KOPT-K1 (cell line): ENCODE data around the gene ONECUT3.
"Not testable (repeated sequence)": the region's sequence is repeated elsewhere in the genome, so short reads cannot be mapped to it uniquely, and the experiment has no call there.

Experiments
- H3K27ac ChIP-seq: fragments of 200-600 bp; sonication (generic); 2 replicates; pipeline ENCODE4 v1.5.1; 2016; ENCODE audit warnings: antibody characterized with exemption, mild to moderate bottlenecking, low read depth, low read length; ENCODE audit not compliant: poor library complexity, severe bottlenecking
- H3K36me3 ChIP-seq: fragments of 200-600 bp; sonication (generic); 2 replicates; pipeline ENCODE4 v1.5.1; 2017; ENCODE audit warnings: antibody characterized with exemption, mild to moderate bottlenecking, low read length, moderate library complexity; ENCODE audit not compliant: insufficient read depth
- H3K9me3 ChIP-seq: fragments of 200-600 bp; sonication (generic); 2 replicates; pipeline ENCODE4 v1.5.1; 2017; ENCODE audit warnings: antibody characterized with exemption, low read length, mild to moderate bottlenecking; ENCODE audit not compliant: insufficient read depth, poor library complexity, severe bottlenecking

Gene ONECUT3

DNA sequence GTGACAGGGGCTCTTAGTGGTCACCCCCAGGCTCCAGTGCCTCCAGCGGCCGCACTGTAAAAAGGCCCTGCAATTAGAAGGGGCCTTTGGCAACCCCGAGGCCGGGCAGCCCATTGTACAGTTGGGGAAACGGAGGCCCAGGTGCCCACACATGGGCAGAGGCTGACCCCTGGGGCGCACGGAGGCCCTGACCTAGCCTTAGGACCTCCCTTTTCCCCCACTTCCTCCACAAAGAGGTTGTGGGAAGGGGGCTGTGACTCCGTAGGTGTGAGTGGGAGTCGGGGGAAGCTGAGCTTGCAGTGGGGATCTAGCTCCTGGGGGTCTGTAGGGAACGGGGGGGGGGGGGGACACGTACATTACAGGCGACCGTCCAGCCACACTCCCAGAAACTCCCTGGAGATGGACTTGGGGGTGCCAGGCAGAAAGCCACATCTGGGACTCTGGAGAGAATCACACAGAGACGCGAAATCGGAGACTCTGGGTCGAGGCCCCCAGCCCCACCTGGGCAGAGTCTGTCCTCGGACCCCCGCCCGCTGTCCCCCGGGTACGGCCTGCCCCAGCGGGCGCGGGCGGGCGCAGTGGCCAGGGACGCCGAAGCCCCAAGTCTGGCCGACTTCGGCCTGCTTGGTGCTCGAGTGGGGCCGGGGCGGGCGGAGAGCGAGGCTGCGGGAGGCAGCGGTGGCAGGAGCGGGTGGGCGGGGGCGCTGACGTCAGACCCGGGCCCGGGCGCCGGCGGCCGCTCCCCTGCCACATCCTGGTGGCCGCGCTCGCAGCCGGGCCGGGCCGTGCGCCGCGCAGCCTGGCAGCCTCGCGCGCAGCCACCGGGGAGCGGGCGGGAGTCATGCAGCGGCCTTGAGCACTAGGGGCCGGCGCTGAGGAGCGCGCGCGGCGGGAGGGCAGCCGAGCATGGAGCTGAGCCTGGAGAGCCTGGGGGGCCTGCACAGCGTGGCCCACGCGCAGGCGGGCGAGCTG lies at the start of gene ONECUT3:
Gene ONECUT3, plus strand, starts transcription at position 750 of the 972 bp plus-strand sequence. Its CDS starts 157 bp downstream, at position 907.
- Histone ChIP-seq H3K9me3 (no peaks in the 10 kb centered on the region), H3K27ac (no peak within 1 kb of the TSS), H3K36me3 (no peaks in the 10 kb centered on the region)

DNA sequence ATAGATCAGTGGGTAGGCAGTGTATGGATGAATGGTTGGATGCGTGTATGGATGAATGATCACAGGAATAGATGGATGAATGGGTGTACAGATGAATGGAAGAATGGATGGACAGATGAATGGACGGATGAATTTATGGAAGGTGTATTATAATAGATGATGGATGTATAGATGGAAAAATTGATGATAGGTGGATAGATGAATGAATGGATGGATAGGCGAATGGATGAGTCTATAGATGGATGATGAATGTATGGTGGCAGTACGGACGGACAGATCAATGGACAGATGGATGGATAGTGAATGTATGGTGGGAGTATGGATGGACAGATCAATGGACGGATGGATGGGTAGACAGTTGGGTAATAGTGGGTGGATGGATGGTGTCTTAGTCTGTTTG lies 49.0 kb upstream of the ONECUT3 start:
- no peaks in the 10 kb centered on the region for H3K36me3 ChIP-seq
- no peaks in the 10 kb centered on the region for H3K9me3 ChIP-seq
- H3K27ac ChIP-seq = no peak overlapping the region

DNA sequence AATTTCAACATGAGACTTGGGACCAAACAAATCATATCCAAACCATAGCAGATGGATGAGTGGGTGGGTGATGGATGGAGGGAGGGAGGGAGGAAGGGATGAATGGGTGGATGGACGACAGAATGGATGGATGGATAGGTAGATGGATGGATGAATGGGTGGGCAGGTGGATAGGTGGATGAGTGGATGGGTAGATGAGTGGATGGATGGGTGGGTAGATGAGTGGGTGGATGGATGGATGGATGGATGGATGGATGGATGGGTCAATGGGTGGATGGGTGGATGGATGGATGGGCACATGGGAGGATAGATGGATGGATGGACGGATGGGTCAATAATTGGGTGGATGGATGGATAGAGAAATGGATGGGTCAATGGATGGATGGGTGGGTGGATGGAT lies 47.9 kb upstream of the ONECUT3 start:
- Histone ChIP-seq H3K27ac (no peak overlapping the region), H3K36me3 (no peaks in the 10 kb centered on the region), H3K9me3 (no peaks in the 10 kb centered on the region)

DNA sequence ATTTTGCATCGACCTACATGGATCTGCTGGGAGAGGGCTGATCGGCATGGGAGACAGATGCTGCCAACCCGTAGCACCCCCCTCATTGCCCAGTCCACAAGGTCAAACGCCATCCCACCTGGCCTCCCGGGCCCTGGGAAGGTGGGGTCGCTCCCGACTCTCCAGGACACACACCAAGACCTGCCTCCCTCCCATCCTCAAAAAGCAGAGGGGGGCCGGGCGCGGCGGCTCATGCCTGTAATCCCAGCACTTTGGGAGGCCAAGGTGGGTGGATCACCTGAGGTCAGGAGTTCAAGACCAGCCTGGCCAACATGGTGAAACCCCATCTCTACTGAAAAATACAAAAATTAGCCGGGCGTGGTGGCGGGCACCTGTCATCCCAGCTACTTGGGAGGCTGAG lies 46.7 kb upstream of the ONECUT3 start:
- not testable (repeated sequence) for H3K27ac ChIP-seq, H3K9me3 ChIP-seq, H3K36me3 ChIP-seq

DNA sequence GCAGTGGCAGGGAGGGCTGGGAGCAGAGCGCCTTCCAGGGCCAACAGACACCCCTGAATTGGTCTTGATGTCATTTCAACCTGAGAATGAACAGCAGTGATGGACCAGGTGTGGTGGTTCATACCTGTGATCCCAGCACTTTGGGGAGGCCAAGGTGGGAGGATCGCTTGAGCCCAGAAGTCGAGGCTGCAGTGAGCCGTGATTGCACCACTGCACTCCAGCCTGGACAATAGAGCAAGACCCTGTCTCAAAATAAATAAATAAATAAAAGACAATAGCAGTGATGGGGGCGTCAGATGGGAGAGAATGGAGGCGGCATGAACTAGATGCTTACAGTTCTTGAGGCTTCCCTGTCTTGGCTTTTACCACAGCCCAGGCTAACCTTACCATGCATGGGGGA lies 46.1 kb upstream of the ONECUT3 start:
- no peak overlapping the region for H3K27ac ChIP-seq
- H3K9me3 ChIP-seq = no peaks in the 10 kb centered on the region
- H3K36me3 ChIP-seq = no peaks in the 10 kb centered on the region

DNA sequence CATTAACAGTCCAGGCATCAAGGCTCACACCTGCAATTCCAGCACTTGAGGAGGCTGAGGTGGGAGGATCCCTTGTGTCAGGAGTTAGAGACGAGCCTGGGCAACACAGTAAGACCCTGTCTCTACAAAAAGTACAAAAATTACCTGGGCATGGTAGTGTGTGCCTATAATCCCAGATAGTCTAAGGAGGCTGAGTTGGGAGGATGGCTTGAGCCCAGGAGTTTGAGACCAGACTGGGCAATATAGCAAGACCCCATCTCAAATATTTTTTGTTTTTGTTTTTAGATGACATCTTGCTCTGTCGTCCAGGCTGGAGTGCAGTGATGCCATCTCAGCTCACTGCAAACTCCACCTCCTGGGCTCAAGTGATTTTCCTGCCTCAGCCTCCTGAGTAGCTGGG lies 40.1 kb upstream of the ONECUT3 start:
- Histone ChIP-seq H3K9me3 (no peaks in the 10 kb centered on the region), H3K36me3 (no peaks in the 10 kb centered on the region), H3K27ac (no peak overlapping the region)

DNA sequence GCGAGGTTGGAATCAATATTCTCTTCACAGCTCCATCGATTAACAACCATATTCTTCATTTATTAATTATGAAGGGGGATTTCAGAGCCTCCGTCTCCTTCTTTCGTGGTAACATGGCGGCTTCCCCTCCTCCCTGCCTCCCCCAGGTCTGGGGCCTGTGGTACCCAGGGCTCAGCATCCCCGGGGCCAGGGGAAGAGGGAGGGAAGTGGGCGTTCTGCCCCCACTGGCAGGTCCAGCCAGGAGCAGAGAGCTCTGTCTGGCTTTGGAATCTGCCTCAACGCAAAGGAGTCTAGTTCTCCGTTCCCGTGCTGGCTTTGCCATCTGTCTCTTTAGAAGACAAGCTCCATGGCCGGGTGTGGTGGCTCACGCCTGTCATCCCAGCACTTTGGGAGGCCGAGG lies 37.8 kb upstream of the ONECUT3 start:
- Histone ChIP-seq H3K27ac (no peak overlapping the region), H3K9me3 (no peaks in the 10 kb centered on the region), H3K36me3 (no peaks in the 10 kb centered on the region)

DNA sequence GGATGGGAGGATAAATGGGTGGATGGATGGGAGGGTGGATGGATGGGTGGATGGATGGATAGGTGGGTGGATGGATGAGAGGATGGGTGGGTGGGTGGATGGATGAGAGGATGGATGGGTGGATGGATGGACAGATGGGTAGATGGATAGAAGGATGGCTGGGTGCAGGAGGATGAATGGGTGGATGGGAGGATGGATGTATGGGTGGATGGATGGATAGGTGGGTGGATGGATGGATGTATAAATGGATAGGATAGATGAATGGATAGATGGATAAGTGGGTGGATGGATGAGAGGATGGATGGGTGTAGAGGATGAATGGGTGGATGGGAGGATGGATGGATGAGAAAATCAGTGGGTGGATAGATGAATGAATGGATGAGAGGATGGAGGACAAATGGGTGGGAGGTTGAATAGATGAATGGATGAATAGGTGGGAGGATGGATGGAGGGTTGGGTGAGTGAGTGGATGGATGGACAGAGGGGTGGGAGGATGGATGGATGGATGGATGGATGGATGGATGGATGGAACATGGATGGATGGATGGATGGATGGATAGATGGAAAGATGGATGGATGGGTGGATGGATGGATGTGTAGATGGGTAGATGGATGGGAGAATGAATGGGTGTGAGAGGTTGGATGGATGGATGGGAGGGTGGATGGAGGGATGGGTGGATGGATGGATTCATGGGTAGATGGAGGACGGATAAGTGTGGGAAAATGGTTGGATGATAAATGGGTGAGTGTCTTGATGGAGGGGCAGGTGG lies 35.9 kb upstream of the ONECUT3 start:
- H3K27ac ChIP-seq = no peak overlapping the region
- no peaks in the 10 kb centered on the region for H3K36me3 ChIP-seq

DNA sequence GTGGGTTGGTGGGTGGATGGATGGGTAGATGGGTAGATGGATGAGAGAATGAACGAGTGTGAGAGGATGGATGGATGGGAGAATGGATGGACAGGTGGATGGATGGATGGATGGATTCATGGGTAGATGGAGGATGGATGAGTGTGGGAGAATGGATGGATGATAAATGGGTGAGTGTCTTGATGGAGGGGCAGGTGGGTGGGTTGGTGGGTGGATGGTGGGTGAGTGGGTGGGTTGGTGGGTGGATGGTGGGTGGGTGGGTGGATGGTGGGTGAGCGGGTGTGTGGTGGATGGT lies 35.4 kb upstream of the ONECUT3 start:
- Histone ChIP-seq H3K27ac (no peak overlapping the region), H3K9me3 (no peaks in the 10 kb centered on the region), H3K36me3 (no peaks in the 10 kb centered on the region)

More for the DNA sequence above, 35.9 kb upstream of the ONECUT3 start:
- no peaks in the 10 kb centered on the region for H3K9me3 ChIP-seq

DNA sequence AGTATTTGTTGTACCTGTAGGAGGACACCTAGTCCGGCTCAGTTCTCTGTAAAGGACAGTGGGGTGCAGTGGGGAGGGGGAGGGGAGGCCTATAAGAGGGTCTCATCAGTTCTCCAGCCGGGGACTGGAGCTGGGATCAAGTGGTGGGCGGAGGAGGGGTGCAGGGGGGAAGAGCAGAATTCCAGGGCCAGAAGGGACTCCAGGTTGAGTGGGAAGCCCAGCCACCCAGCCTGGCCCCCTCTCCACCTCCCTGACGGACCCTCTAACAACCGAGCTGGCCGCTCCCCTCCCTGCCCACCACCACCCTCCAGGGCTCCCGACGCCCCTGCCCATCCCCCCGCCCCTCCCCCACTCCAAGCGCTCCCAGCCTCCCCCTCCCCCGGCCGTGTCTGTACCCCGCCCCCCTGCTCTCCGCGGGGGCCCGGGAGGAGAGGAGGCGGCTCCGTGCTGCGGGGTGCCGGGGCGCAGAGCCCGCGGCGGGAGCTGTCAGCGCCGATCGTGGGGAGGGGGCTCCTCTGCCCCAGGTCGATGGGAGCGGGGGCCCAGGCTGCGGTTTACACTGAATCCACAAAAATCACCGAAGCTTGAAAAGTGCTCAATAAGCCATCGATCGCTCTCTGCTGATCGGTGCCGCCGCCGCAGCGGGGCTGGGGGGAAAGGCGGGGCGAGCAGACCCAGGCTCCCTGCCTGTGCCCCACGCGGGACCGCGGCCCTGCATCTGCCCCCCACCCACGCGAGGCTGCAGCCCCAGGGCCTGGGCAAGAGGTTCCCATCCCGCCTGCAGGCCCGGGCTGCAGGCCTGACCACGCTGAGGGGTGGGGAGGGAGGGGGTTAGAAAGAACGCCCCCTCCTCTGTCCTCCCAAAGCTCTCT lies 34.6 kb upstream of the ONECUT3 start:
- Histone ChIP-seq H3K9me3 (no peaks in the 10 kb centered on the region), H3K36me3 (no peaks in the 10 kb centered on the region), H3K27ac (no peak overlapping the region)

DNA sequence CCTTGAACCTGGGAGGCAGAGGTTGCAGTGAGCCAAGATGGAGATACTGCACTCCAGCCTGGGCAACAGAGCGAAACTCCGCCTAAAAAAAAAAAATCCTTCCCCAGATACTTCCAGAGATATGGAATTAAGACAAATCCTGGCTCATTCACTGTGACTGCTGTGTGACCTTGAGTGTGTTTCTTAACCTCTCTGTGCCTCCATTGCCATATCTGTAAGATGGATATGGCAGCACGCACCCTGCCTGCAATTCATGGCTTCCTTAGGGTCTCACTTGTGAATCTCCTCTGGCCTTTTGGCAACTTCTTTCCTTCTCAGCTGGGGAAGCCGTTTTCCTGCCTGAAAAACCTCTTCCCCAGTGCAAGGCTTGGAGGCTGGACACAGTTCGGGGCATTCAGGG lies 33.8 kb upstream of the ONECUT3 start:
- no peaks in the 10 kb centered on the region for H3K36me3 ChIP-seq
- no peak overlapping the region for H3K27ac ChIP-seq
- H3K9me3 ChIP-seq = no peaks in the 10 kb centered on the region

DNA sequence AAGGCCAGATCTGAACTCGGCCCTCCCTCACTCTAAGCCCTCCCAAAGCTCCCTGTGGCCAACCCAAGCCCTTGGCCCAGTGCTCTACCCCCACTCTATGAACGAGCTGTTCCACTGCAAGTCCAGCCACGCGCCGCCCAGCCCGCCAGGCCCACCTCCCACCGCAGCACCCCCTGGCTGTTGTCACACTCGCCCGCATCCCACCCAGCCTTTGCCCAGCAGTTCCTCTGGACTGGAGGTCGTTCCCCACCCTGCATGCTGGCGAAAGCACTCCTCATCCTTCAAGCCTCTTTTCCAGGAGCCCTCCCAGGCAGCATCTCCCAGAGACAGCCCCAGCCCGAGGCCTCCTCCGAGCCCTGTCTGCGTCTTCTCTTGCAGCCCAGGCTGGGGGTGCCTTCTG lies 33.1 kb upstream of the ONECUT3 start:
- Histone ChIP-seq H3K27ac (no peak overlapping the region), H3K36me3 (no peaks in the 10 kb centered on the region), H3K9me3 (no peaks in the 10 kb centered on the region)

DNA sequence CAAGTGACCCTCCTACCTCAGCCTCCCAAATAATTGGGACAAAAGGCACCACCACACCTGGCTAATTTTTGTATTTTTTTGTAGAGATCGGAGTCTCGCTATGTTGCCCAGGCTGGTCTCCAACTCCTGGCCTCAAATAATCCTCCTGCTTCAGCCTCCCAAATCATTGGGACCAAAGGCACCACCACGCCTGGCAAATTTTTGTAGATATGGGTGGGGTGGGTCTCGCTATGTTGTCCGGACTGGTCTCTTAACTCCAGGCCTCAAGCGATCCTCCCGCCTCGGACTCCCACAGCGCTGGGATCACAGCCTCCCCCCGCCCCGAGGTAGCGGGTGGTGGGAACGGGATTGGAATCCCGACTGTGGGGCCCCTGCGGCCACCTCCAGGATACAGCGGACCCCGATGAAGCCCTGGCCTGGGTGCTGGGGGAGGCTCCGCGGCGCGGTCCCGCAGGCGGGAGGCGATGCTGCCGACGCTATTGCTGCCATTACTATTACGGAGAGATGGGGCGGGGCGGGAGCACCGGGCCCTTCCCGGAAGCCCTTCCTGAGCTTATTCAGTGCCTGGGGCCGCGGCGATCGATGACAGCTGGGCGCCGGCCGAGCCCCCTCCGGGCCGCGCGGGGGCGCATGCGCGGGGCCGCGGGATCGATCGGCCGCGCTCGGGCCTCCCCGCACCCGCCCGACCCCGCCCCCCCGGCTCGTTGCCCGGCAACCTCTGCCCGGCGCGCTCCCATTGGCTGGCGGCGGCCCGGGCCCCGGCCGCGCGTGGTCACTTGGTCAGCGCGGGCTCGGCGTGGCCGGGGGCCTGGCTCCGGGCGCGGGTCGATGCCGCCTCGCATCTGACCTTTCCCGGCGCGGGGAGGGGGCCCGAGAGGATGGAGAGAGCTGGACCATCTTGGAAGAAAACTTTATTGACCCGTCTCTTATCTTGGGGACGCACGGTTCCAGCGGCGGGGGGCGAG lies 27.9 kb upstream of the ONECUT3 start:
- no peak overlapping the region for H3K27ac ChIP-seq
- H3K9me3 ChIP-seq = no peaks in the 10 kb centered on the region
- no peaks in the 10 kb centered on the region for H3K36me3 ChIP-seq
